Testis (tissue), 2 donors: Measurements from ENCODE around the gene FRMD3.

ENCODE experiments used
- CTCF ChIP-seq, 3 experiments: fragments of 450-650 bp in 2 of 3; fragments of 200-600 bp in 1 of 3; sonication (generic) in 1 of 3; IDR thresholded peaks; one replicate each; pipeline ENCODE4 v1.5.1; 2016 to 2019; ENCODE audit warnings: antibody characterized with exemption in 3 of 3, mild to moderate bottlenecking in 2 of 3, moderate library complexity in 1 of 3
- POLR2A ChIP-seq: fragments of 450-650 bp; IDR thresholded peaks from one replicate; pipeline ENCODE4 v1.6.1; 2017; ENCODE audit warnings: antibody characterized with exemption, mild to moderate bottlenecking, moderate library complexity

DNA sequence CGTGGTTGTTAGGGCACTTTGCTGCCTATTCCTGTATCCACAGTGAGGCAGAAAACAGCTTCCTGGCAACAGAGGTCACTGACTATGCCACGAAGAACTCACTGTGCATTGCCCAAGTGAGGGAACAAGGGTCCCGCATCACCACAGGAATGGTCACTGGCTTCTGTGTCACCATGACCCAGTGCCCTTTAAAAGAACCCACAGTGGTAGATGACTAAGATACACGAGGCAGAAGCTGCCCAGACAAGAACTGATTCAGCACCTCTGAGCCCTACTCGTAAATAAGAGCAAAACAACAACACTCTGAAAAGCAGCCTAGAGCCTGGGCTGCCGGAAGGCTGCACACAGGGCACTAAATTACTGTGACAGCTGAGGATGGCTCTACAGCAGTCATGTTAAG is 238.6 kb downstream of the FRMD3 start:
- TF ChIP-seq CTCF (IDR thresholded peaks at IDR 0.05) (no peak), POLR2A (no peak)
